ENCODE results near the gene UBL3. TPM values are rescaled to one million over a fixed set of nuclear protein-coding genes. Genes with fewer than 3 reads are reported as not detected.

UBL3 gene
- total RNA-seq, 1 donor from 2014 or later, result 23.0 TPM

GRCh38 chr13:29746148-29746677, 104.2 kb downstream of the UBL3 start:
- no peak overlapping the region for H3K4me3 ChIP-seq (ENCODE audit: low read depth, low read length)
- no peak for TF ChIP-seq CTCF (IDR thresholded peaks at IDR 0.05; ENCODE audit: insufficient read depth, low read length, poor library complexity, severe bottlenecking)
- no peaks in the 10 kb centered on the region for H3K27me3 ChIP-seq (ENCODE audit: control insufficient read depth, insufficient read depth, low read length)
- DNase-seq (ENCODE audit: low read depth), result no peak
- H3K36me3 ChIP-seq (ENCODE audit: control insufficient read depth, insufficient read depth, low read length), result no peaks in the 10 kb centered on the region

GRCh38 chr13:29745704-29746103, 104.7 kb downstream of the UBL3 start:
- DNase-seq (ENCODE audit: low read depth), result no peak
- no peak overlapping the region for H3K4me3 ChIP-seq (ENCODE audit: low read depth, low read length)
- no peaks in the 10 kb centered on the region for H3K27me3 ChIP-seq (ENCODE audit: control insufficient read depth, insufficient read depth, low read length)
- no peak for TF ChIP-seq CTCF (IDR thresholded peaks at IDR 0.05; ENCODE audit: insufficient read depth, low read length, poor library complexity, severe bottlenecking)
- H3K36me3 ChIP-seq (ENCODE audit: control insufficient read depth, insufficient read depth, low read length), result no peaks in the 10 kb centered on the region

- Histone ChIP-seq H3K36me3 (ENCODE audit: control insufficient read depth, insufficient read depth, low read length) (no peaks in the 10 kb centered on the region), H3K4me3 (ENCODE audit: low read depth, low read length) (no peak overlapping the region), H3K27me3 (ENCODE audit: control insufficient read depth, insufficient read depth, low read length) (no peaks in the 10 kb centered on the region)
- no peak for TF ChIP-seq CTCF (IDR thresholded peaks at IDR 0.05; ENCODE audit: insufficient read depth, low read length, poor library complexity, severe bottlenecking)
- no peak for DNase-seq (ENCODE audit: low read depth)
Measured at GRCh38 chr13:29743201-29743786, 107.1 kb downstream of the UBL3 start.

GRCh38 chr13:29740961-29741360, 109.5 kb downstream of the UBL3 start:
- no peaks in the 10 kb centered on the region for H3K36me3 ChIP-seq (ENCODE audit: control insufficient read depth, insufficient read depth, low read length)
- no peaks in the 10 kb centered on the region for H3K27me3 ChIP-seq (ENCODE audit: control insufficient read depth, insufficient read depth, low read length)
- TF ChIP-seq CTCF (IDR thresholded peaks at IDR 0.05; ENCODE audit: insufficient read depth, low read length, poor library complexity, severe bottlenecking), result no peak
- DNase-seq (ENCODE audit: low read depth), result no peak
- no peak overlapping the region for H3K4me3 ChIP-seq (ENCODE audit: low read depth, low read length)

GRCh38 chr13:29737061-29737460, 113.4 kb downstream of the UBL3 start:
- H3K36me3 ChIP-seq (ENCODE audit: control insufficient read depth, insufficient read depth, low read length), result no peaks in the 10 kb centered on the region
- DNase-seq (ENCODE audit: low read depth), result peak; percentile 48
- TF ChIP-seq CTCF (IDR thresholded peaks at IDR 0.05; ENCODE audit: insufficient read depth, low read length, poor library complexity, severe bottlenecking), result no peak

GRCh38 chr13:29733147-29733611, 117.2 kb downstream of the UBL3 start:
- Histone ChIP-seq H3K27me3 (ENCODE audit: control insufficient read depth, insufficient read depth, low read length) (peaks cover 6% of the 10 kb centered on the region), H3K36me3 (ENCODE audit: control insufficient read depth, insufficient read depth, low read length) (no peaks in the 10 kb centered on the region), H3K4me3 (ENCODE audit: low read depth, low read length) (no peak overlapping the region)
- no peak for TF ChIP-seq CTCF (IDR thresholded peaks at IDR 0.05; ENCODE audit: insufficient read depth, low read length, poor library complexity, severe bottlenecking)
- DNase-seq (ENCODE audit: low read depth), result no peak

More at GRCh38 chr13:29737061-29737460, 113.4 kb downstream of the UBL3 start:
- H3K27me3 ChIP-seq (ENCODE audit: control insufficient read depth, insufficient read depth, low read length), result no peaks in the 10 kb centered on the region
- no peak overlapping the region for H3K4me3 ChIP-seq (ENCODE audit: low read depth, low read length)

Measured in kidney epithelial cell (primary cell).